Endodermal cell (in vitro differentiated cells): Measurements from ENCODE around the gene LAPTM5. TPM values are rescaled to one million over a fixed set of nuclear protein-coding genes. Genes with fewer than 3 reads are reported as not detected.

ENCODE experiments used
- DNase-seq: peaks from one replicate; pipeline ENCODE4 v3.0.0-alpha.2; 2017
- H3K27ac ChIP-seq: 2 replicates; pipeline ENCODE4 v1.5.1; 2013; ENCODE audit warnings: mild to moderate bottlenecking, low read depth, low read length, moderate library complexity
- H3K27me3 ChIP-seq: 2 replicates; pipeline ENCODE4 v1.6.1; 2013; ENCODE audit warnings: mild to moderate bottlenecking, low read length, moderate library complexity; ENCODE audit not compliant: insufficient read depth, control insufficient read depth, poor library complexity, severe bottlenecking
- H3K36me3 ChIP-seq: 2 replicates; pipeline ENCODE4 v1.7.0; 2013; ENCODE audit warnings: mild to moderate bottlenecking, low read length, moderate library complexity; ENCODE audit not compliant: control insufficient read depth, insufficient read depth
- H3K4me1 ChIP-seq: one replicate; pipeline ENCODE4 v1.7.0; 2013; ENCODE audit warnings: low read length; ENCODE audit not compliant: control insufficient read depth, insufficient read depth
- H3K4me3 ChIP-seq: 2 replicates; pipeline ENCODE4 v1.5.1; 2013; ENCODE audit warnings: mild to moderate bottlenecking, low read length, moderate library complexity
- H3K9ac ChIP-seq: 2 replicates; pipeline ENCODE4 v1.6.1; 2013; ENCODE audit warnings: mild to moderate bottlenecking, low read length, moderate library complexity; ENCODE audit not compliant: poor library complexity, severe bottlenecking; ENCODE audit errors: extremely low read depth
- H3K9me3 ChIP-seq: 2 replicates; pipeline ENCODE4 v1.6.1; 2013; ENCODE audit warnings: mild to moderate bottlenecking, low read length, moderate library complexity; ENCODE audit not compliant: control insufficient read depth
- H3K27ac Mint-ChIP-seq: 2 replicates; pipeline ENCODE4 v1.8.0; 2020; ENCODE audit warnings: mixed read lengths
- H3K27me3 Mint-ChIP-seq: 2 replicates; pipeline ENCODE4 v1.8.0; 2021; ENCODE audit warnings: mild to moderate bottlenecking, mixed read lengths; ENCODE audit not compliant: insufficient read depth
- H3K36me3 Mint-ChIP-seq: 2 replicates; pipeline ENCODE4 v1.8.0; 2020; ENCODE audit warnings: low read depth, mixed read lengths
- H3K4me1 Mint-ChIP-seq: 2 replicates; pipeline ENCODE4 v1.8.0; 2020; ENCODE audit warnings: mixed read lengths
- H3K4me3 Mint-ChIP-seq: 2 replicates; pipeline ENCODE4 v1.8.0; 2020; ENCODE audit warnings: mild to moderate bottlenecking, moderate library complexity, mixed read lengths
- H3K9me3 Mint-ChIP-seq: 2 replicates; pipeline ENCODE4 v1.8.0; 2020; ENCODE audit warnings: mild to moderate bottlenecking, mixed read lengths
- CTCF ChIP-seq: fragments of 200-600 bp; sonication (generic); conservative IDR thresholded peaks from 2 replicates; pipeline ENCODE4 v1.5.0; 2021; ENCODE audit warnings: antibody characterized with exemption, mild to moderate bottlenecking
- WGBS, 2 experiments: methylation state at CpG; one replicate each; pipeline versions ENCODE4 v1.1.5 to v1.1.7; 2013; ENCODE audit warnings: missing lambda C conversion rate in 2 of 2, mixed read lengths in 1 of 2; ENCODE audit not compliant: insufficient coverage in 1 of 2, insufficient read length in 1 of 2; 5-methylcytosine and 5-hydroxymethylcytosine counted together
- total RNA-seq, 2 donors: library from RNA; stranded (reverse); fragmentation: NEBNext Ultra II Directional in 1 of 2; extraction: Animal tissue kit (Norgen Biotek cat#: 25700) in 1 of 2; gene quantifications; 2 replicates in 1 of 2; 3 replicates in 1 of 2; pipeline ENCODE4 v1.2.1, GENCODE V29; 2021

The LAPTM5 gene
- total RNA-seq, 2 donors from 2014 or later: not detected

- H3K27ac Mint-ChIP-seq: no peak overlapping the region
- Histone ChIP-seq H3K4me1 (peaks cover 15% of the 10 kb centered on the region), H3K27ac (no peak overlapping the region), H3K9ac (no peak overlapping the region), H3K36me3 (no peaks in the 10 kb centered on the region), H3K4me3 (no peak overlapping the region), H3K9me3 (no peaks in the 10 kb centered on the region), H3K27me3 (no peaks in the 10 kb centered on the region)
- H3K4me1 Mint-ChIP-seq: peaks cover 14% of the 10 kb centered on the region
- no peak for TF ChIP-seq CTCF
- 92% methylated on average over 2 of the region's 2 CpGs; no CpG with 5 or more reads in 1 of the 2 experiments for WGBS, 2 experiments
- DNase-seq: no peak
- H3K27me3 Mint-ChIP-seq: no peaks in the 10 kb centered on the region
- H3K9me3 Mint-ChIP-seq: no peaks in the 10 kb centered on the region
- no peaks in the 10 kb centered on the region for H3K36me3 Mint-ChIP-seq
- H3K4me3 Mint-ChIP-seq: no peak overlapping the region
Observed at GRCh38 chr1:30701258-30701633, 56.3 kb downstream of the LAPTM5 start.

- Histone ChIP-seq H3K4me3 (no peak overlapping the region), H3K4me1 (peaks cover 15% of the 10 kb centered on the region), H3K27me3 (no peaks in the 10 kb centered on the region), H3K36me3 (no peaks in the 10 kb centered on the region), H3K9ac (no peak overlapping the region), H3K9me3 (no peaks in the 10 kb centered on the region), H3K27ac (no peak overlapping the region)
- H3K27ac Mint-ChIP-seq: no peak overlapping the region
- peaks cover 12% of the 10 kb centered on the region for H3K4me1 Mint-ChIP-seq
- DNase-seq: no peak
- no peaks in the 10 kb centered on the region for H3K36me3 Mint-ChIP-seq
- H3K27me3 Mint-ChIP-seq: no peaks in the 10 kb centered on the region
- 89 to 92% methylated on average over 6 to 7 of the region's 7 CpGs for WGBS, 2 experiments
- no peak for TF ChIP-seq CTCF
- no peak overlapping the region for H3K4me3 Mint-ChIP-seq
- H3K9me3 Mint-ChIP-seq: no peaks in the 10 kb centered on the region
Observed at GRCh38 chr1:30700528-30701257, 56.9 kb downstream of the LAPTM5 start.

GRCh38 chr1:30699762-30700161 lies 57.8 kb downstream of the LAPTM5 start:
- Mint-ChIP-seq H3K9me3 (no peaks in the 10 kb centered on the region), H3K4me1 (peaks cover 11% of the 10 kb centered on the region), H3K27ac (no peak overlapping the region), H3K36me3 (no peaks in the 10 kb centered on the region), H3K27me3 (no peaks in the 10 kb centered on the region), H3K4me3 (no peak overlapping the region)
- TF ChIP-seq CTCF: no peak
- Histone ChIP-seq H3K4me1 (peaks cover 11% of the 10 kb centered on the region), H3K9me3 (no peaks in the 10 kb centered on the region), H3K4me3 (no peak overlapping the region), H3K27ac (no peak overlapping the region), H3K27me3 (no peaks in the 10 kb centered on the region), H3K36me3 (no peaks in the 10 kb centered on the region), H3K9ac (no peak overlapping the region)
- WGBS, 2 experiments: 88 to 100% methylated on average over 1 of the region's 1 CpG
- DNase-seq: no peak
